ENCODE data around the gene P4HA1.

P4HA1 gene

DNA sequence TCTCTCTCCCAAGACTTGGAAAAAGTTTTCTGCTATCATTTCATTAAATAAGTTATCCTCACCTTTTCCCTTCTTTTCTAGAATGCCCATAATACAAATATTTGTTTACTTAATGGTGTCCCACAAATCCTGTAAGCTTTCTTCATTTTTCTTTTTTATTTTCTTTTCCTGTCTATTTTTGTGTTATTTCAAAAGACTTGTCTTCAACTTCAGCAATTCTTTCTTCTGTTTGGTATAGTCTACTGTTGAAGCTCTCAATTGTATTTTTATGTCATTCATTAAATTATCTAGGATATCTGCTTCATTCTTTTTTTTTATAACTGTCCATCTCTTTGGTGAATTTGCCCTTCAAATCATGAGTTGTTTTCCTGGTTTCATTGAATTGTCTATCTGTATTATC, 117.0 kb downstream of the P4HA1 start:
- DNase-seq (ENCODE audit: low read depth) = no peak

DNA sequence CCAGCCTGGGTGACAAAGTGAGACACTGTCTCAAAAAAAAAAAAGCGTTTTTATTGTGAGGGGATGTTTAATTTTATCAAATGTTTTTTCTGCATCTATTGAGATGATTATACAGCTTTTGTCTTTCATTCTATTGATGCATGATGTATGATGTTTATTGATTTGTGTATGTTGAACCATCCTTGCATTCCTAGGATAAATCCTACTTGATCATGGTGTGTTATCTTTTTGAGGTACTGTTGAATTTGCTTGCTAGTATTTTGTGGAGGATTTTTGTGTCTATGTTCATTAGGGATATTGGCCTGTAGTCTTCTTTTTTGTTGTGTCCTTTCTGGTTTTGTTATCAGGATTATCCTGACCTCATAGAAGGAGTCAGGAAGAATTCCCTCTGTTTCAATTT, 119.8 kb downstream of the P4HA1 start:
- DNase-seq (ENCODE audit: low read depth) = no peak
